ENCODE measurements around the gene VPS37C. TPM values are rescaled to one million over a fixed set of nuclear protein-coding genes. Genes with fewer than 3 reads are reported as not detected.

Gene VPS37C
- total and polyA plus RNA-seq, 7 experiments from 2014 or later = 0.31 to 12.0 (median 7.9) TPM

- ChIA-PET POLR2A (interaction anchor here (0.6 to 12.0 kb wide), 27 partner anchors 8 to 1486 kb away, joined by 3 to 113 read pairs (median 6); partner anchors contain the start of genes CD5 and VPS37C), CTCF (interaction anchor here (0.6 to 3.6 kb wide), 15 partner anchors 8 to 127 kb away, joined by 3 to 29 read pairs (median 4); no protein-coding TSS in a partner anchor)
- H3K9me3 ChIP-seq (ENCODE audit: control insufficient read depth in 2 of 3, low read length in 3 of 3) = no peaks in the 10 kb centered on the region
- H3K9me3 Mint-ChIP-seq = peaks cover 0 to 8% (median 0%) of the 10 kb centered on the region in 11 donors
- H3K27ac Mint-ChIP-seq = peak overlapping the region in 7 of 9 donors; percentile 63 to 98 (median 89)
- peak; percentile 26 for ATAC-seq
- peaks cover 14 to 49% (median 26%) of the 10 kb centered on the region in 3 experiments for H3K36me3 ChIP-seq (ENCODE audit: control insufficient read depth in 2 of 3, insufficient read depth in 3 of 3, low read length in 3 of 3)
- H3K27me3 Mint-ChIP-seq = no peaks in the 10 kb centered on the region
- H3K27ac ChIP-seq (ENCODE audit: low read depth, low read length) = peak overlapping the region; percentile 78
- intact Hi-C loops (cut with micrococcal nuclease) = loop anchor here (1.0 to 5.0 kb wide), 3 partner anchors 16 to 126 kb away; no protein-coding TSS in a partner anchor
- peaks cover 6 to 70% (median 37%) of the 10 kb centered on the region in 5 donors for H3K36me3 Mint-ChIP-seq
- H3K4me3 ChIP-seq (ENCODE audit: low read length) = peak overlapping the region; percentile 9
- peaks cover 73 to 94% (median 89%) of the 10 kb centered on the region in 7 donors for H3K4me1 Mint-ChIP-seq
- peaks cover 48 to 81% of the 10 kb centered on the region in 2 donors for H3K4me1 ChIP-seq (ENCODE audit: control insufficient read depth in 2 of 2, insufficient read depth in 2 of 2, low read length in 2 of 2)
- no peak for DNase-seq
- peak overlapping the region in 9 of 10 donors; percentile 82 to 93 (median 86) for H3K4me3 Mint-ChIP-seq
- H3K27me3 ChIP-seq (ENCODE audit: control insufficient read depth in 2 of 2, insufficient read depth in 2 of 2, low read length in 2 of 2) = no peaks in the 10 kb centered on the region
These were observed 48.0 kb downstream of the VPS37C start for GRCh38 chr11:61113201-61113600.

GRCh38 chr11:61112575-61112974, 48.7 kb downstream of the VPS37C start:
- ATAC-seq (no peak), DNase-seq (no peak)
- Histone ChIP-seq H3K27me3 (ENCODE audit: control insufficient read depth in 2 of 2, insufficient read depth in 2 of 2, low read length in 2 of 2) (no peaks in the 10 kb centered on the region), H3K36me3 (ENCODE audit: control insufficient read depth in 2 of 3, insufficient read depth in 3 of 3, low read length in 3 of 3) (peaks cover 17 to 50% (median 20%) of the 10 kb centered on the region in 3 experiments), H3K9me3 (ENCODE audit: control insufficient read depth in 2 of 3, low read length in 3 of 3) (no peaks in the 10 kb centered on the region), H3K4me1 (ENCODE audit: control insufficient read depth in 2 of 2, insufficient read depth in 2 of 2, low read length in 2 of 2) (peaks cover 51 to 88% of the 10 kb centered on the region in 2 donors), H3K4me3 (ENCODE audit: low read length) (peak overlapping the region; percentile 9), H3K27ac (ENCODE audit: low read depth, low read length) (peak overlapping the region; percentile 78)
- ChIA-PET POLR2A (interaction anchor here (0.6 to 12.0 kb wide), 28 partner anchors 8 to 1487 kb away, joined by 3 to 113 read pairs (median 6); partner anchors contain the start of genes CD5 and VPS37C), CTCF (interaction anchor here (0.6 to 3.6 kb wide), 18 partner anchors 9 to 126 kb away, joined by 3 to 29 read pairs (median 4); no protein-coding TSS in a partner anchor)
- intact Hi-C loops (cut with micrococcal nuclease) = loop anchor here (5.0 kb wide), 2 partner anchors 35 to 125 kb away; no protein-coding TSS in a partner anchor
- H3K9me3 Mint-ChIP-seq = peaks cover 0 to 8% (median 0%) of the 10 kb centered on the region in 11 donors
- peak overlapping the region in 9 of 10 donors; percentile 82 to 93 (median 86) for H3K4me3 Mint-ChIP-seq
- peak overlapping the region in 7 of 9 donors; percentile 81 to 98 (median 92) for H3K27ac Mint-ChIP-seq
- H3K27me3 Mint-ChIP-seq = no peaks in the 10 kb centered on the region
- peaks cover 6 to 74% (median 40%) of the 10 kb centered on the region in 5 donors for H3K36me3 Mint-ChIP-seq
- peaks cover 77 to 98% (median 95%) of the 10 kb centered on the region in 7 donors for H3K4me1 Mint-ChIP-seq

GRCh38 chr11:61111786-61112517, 49.3 kb downstream of the VPS37C start:
- intact Hi-C loops (cut with micrococcal nuclease) = loop anchor here (1.0 to 5.0 kb wide), 9 partner anchors 8 to 125 kb away; partner anchors contain the start of gene CD5 (in 2 of the 2)
- H3K36me3 Mint-ChIP-seq = peaks cover 5 to 77% (median 40%) of the 10 kb centered on the region in 5 donors

GRCh38 chr11:61111050-61111435, 50.2 kb downstream of the VPS37C start:
- Mint-ChIP-seq H3K4me3 (peak overlapping the region in 9 of 10 donors; percentile 43 to 93 (median 86)), H3K9me3 (no peaks in the 10 kb centered on the region), H3K4me1 (peaks cover 82 to 100% (median 97%) of the 10 kb centered on the region in 7 donors), H3K27ac (peak overlapping the region in 7 of 9 donors; percentile 81 to 98 (median 92)), H3K36me3 (peaks cover 0 to 74% (median 32%) of the 10 kb centered on the region in 5 donors), H3K27me3 (no peaks in the 10 kb centered on the region)
- no peak for ATAC-seq
- Histone ChIP-seq H3K4me3 (ENCODE audit: low read length) (peak overlapping the region; percentile 0), H3K36me3 (ENCODE audit: control insufficient read depth in 2 of 3, insufficient read depth in 3 of 3, low read length in 3 of 3) (peaks cover 8 to 47% (median 13%) of the 10 kb centered on the region in 3 experiments), H3K27me3 (ENCODE audit: control insufficient read depth in 2 of 2, insufficient read depth in 2 of 2, low read length in 2 of 2) (no peaks in the 10 kb centered on the region), H3K27ac (ENCODE audit: low read depth, low read length) (peak overlapping the region; percentile 78), H3K9me3 (ENCODE audit: control insufficient read depth in 2 of 3, low read length in 3 of 3) (no peaks in the 10 kb centered on the region), H3K4me1 (ENCODE audit: control insufficient read depth in 2 of 2, insufficient read depth in 2 of 2, low read length in 2 of 2) (peaks cover 67 to 94% of the 10 kb centered on the region in 2 donors)
- ChIA-PET POLR2A (interaction anchor here (0.9 to 12.0 kb wide), 18 partner anchors 8 to 197 kb away, joined by 3 to 113 read pairs (median 8); partner anchors contain the start of genes CD5 and TMEM109), CTCF (interaction anchor here (1.2 to 3.6 kb wide), 9 partner anchors 19 to 197 kb away, joined by 3 to 29 read pairs (median 5); partner anchors contain the start of gene TMEM109)
- no peak for DNase-seq
- intact Hi-C loops (cut with micrococcal nuclease) = loop anchor here (1.0 to 5.0 kb wide), 9 partner anchors 9 to 124 kb away; partner anchors contain the start of gene CD5 (in 2 of the 2)

More at GRCh38 chr11:61111786-61112517, 49.3 kb downstream of the VPS37C start:
- H3K27me3 ChIP-seq (ENCODE audit: control insufficient read depth in 2 of 2, insufficient read depth in 2 of 2, low read length in 2 of 2) = no peaks in the 10 kb centered on the region
- H3K4me1 ChIP-seq (ENCODE audit: control insufficient read depth in 2 of 2, insufficient read depth in 2 of 2, low read length in 2 of 2) = peaks cover 58 to 93% of the 10 kb centered on the region in 2 donors
- H3K9me3 ChIP-seq (ENCODE audit: control insufficient read depth in 2 of 3, low read length in 3 of 3) = no peaks in the 10 kb centered on the region
- CTCF ChIA-PET = interaction anchor here (1.1 to 3.6 kb wide), 12 partner anchors 10 to 130 kb away, joined by 3 to 29 read pairs (median 4); no protein-coding TSS in a partner anchor
- peak overlapping the region in 7 of 9 donors; percentile 81 to 98 (median 92) for H3K27ac Mint-ChIP-seq
- POLR2A ChIA-PET = interaction anchor here (0.5 to 12.0 kb wide), 24 partner anchors 9 to 198 kb away, joined by 3 to 113 read pairs (median 6); partner anchors contain the start of genes CD5 and TMEM109
- H3K27me3 Mint-ChIP-seq = no peaks in the 10 kb centered on the region
- H3K9me3 Mint-ChIP-seq = peaks cover 0 to 8% (median 0%) of the 10 kb centered on the region in 11 donors
- peak; percentile 81 for ATAC-seq
- H3K4me3 Mint-ChIP-seq = peak overlapping the region in 9 of 10 donors; percentile 82 to 93 (median 86)
- H3K36me3 ChIP-seq (ENCODE audit: control insufficient read depth in 2 of 3, insufficient read depth in 3 of 3, low read length in 3 of 3) = peaks cover 17 to 54% (median 20%) of the 10 kb centered on the region in 3 experiments
- DNase-seq = peak in 8 of 9 donors; percentile 57 to 78 (median 74)
- peaks cover 81 to 100% (median 97%) of the 10 kb centered on the region in 7 donors for H3K4me1 Mint-ChIP-seq
- H3K4me3 ChIP-seq (ENCODE audit: low read length) = peak overlapping the region; percentile 31
- peak overlapping the region; percentile 78 for H3K27ac ChIP-seq (ENCODE audit: low read depth, low read length)

GRCh38 chr11:61110255-61111049, 50.8 kb downstream of the VPS37C start:
- H3K9me3 Mint-ChIP-seq = no peaks in the 10 kb centered on the region
- peaks cover 0 to 72% (median 29%) of the 10 kb centered on the region in 5 donors for H3K36me3 Mint-ChIP-seq
- no peaks in the 10 kb centered on the region for H3K27me3 ChIP-seq (ENCODE audit: control insufficient read depth in 2 of 2, insufficient read depth in 2 of 2, low read length in 2 of 2)
- H3K4me1 Mint-ChIP-seq = peaks cover 77 to 100% (median 96%) of the 10 kb centered on the region in 7 donors
- H3K4me3 ChIP-seq (ENCODE audit: low read length) = peak overlapping the region; percentile 0
- intact Hi-C loops (cut with micrococcal nuclease) = loop anchor here (1.0 to 5.0 kb wide), 9 partner anchors 8 to 123 kb away; partner anchors contain the start of gene CD5 (in 2 of the 2)
- H3K27me3 Mint-ChIP-seq = no peaks in the 10 kb centered on the region
- ChIA-PET POLR2A (interaction anchor here (0.6 to 12.0 kb wide), 20 partner anchors 8 to 195 kb away, joined by 3 to 113 read pairs (median 4); partner anchors contain the start of gene CD5), CTCF (interaction anchor here (1.3 to 2.4 kb wide), 3 partner anchors 27 to 196 kb away, joined by 5 to 11 read pairs (median 5); partner anchors contain the start of gene TMEM109)
- H3K27ac Mint-ChIP-seq = peak overlapping the region in 7 of 9 donors; percentile 81 to 98 (median 92)
- no peaks in the 10 kb centered on the region for H3K9me3 ChIP-seq (ENCODE audit: control insufficient read depth in 2 of 3, low read length in 3 of 3)
- DNase-seq (peak in 5 of 9 donors; percentile 46 to 53 (median 49)), ATAC-seq (peak; percentile 61)
- peaks cover 68 to 97% of the 10 kb centered on the region in 2 donors for H3K4me1 ChIP-seq (ENCODE audit: control insufficient read depth in 2 of 2, insufficient read depth in 2 of 2, low read length in 2 of 2)
- peaks cover 7 to 41% (median 13%) of the 10 kb centered on the region in 3 experiments for H3K36me3 ChIP-seq (ENCODE audit: control insufficient read depth in 2 of 3, insufficient read depth in 3 of 3, low read length in 3 of 3)
- H3K27ac ChIP-seq (ENCODE audit: low read depth, low read length) = peak overlapping the region; percentile 78
- H3K4me3 Mint-ChIP-seq = peak overlapping the region in 8 of 10 donors; percentile 43 to 93 (median 87)

All from naive thymus-derived CD4-positive, alpha-beta T cell (primary cell).